ENCODE results near the gene CTBS.
"Not testable (repeated sequence)": the region's sequence is repeated elsewhere in the genome, so short reads cannot be mapped to it uniquely, and the experiment has no call there.

CTBS gene

GRCh38 chr1:84573967-84574842, at the start of gene CTBS:
Gene CTBS (minus strand): TSS chr1:84574440. CDS start chr1:84574415, 25 bp downstream.
- DNase-seq (ENCODE audit: low spot score), result peak; percentile 86

DNA sequence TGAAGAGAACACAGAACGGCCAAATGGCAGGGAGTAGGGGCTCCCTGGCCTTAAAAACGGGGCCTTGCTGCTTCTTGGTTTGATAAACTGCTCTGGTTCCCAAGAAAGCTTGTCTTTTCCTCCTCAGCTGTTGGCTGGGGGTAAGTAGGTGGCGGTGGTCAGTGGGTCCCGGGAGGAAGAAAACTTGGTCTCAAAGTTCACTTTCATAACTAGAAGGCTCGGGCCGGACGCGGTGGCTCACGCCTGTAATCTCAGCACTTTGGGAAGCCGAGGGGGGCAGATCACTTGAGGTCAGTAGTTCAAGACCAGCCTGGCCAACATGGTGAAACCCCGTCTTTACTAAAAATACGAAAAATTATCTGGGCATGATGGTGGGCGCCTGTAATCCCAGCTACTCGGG, 47.3 kb upstream of the CTBS start:
- no peak for DNase-seq (ENCODE audit: low spot score)

DNA sequence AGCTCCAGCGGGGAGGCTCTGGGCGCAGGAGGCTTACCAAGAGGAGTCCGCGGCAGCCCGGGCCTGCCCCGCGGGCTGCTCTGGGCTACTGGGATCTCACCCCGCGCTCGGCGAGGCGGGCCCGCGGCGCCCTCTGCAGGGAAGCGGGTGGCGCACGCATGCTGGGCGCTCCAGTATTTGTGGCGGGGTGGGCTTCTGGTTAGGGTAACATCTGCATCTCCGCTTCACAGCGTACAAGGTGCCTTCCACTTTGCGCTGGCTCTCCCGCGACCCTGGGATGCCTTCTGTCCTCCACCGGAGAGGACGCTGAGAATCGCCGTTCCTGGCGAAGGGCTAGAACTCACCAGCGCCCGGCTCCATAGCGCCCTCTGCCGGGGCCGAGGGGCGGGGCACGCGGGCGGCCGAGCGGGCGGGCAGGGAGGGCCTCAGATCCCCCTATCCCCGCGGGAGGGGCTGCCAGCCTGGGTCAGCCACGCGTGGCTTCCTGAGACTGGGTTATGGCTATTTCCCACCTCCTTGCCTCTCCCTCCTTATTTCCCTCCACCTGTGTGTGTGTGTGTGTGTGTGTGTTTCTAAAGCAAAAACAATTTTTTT, 46.6 kb upstream of the CTBS start:
- DNase-seq (ENCODE audit: low spot score), result peak; percentile 80

- peak; percentile 16 for DNase-seq (ENCODE audit: low spot score)
Observed at GRCh38 chr1:84619383-84620102, 45.3 kb upstream of the CTBS start.

DNA sequence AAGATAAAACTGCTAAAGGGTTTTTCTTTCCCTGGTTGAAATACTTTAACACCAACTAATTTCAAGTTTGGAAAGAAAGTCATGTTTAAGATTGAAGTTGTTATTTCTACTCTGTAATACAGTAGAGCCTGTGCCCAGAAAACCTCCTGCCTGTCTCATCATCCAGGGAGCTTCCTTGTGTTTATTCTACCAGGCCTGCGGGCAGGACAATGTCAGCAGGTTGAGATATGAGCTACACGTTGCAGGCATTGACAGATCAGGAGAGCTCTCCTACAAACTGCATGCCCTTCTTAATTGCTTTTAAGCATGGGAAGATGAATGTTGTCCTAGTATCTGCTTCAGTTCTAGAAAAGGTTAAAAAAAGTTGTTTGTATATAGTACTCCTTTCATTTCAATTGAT, 43.1 kb upstream of the CTBS start:
- DNase-seq (ENCODE audit: low spot score), result no peak

- DNase-seq (ENCODE audit: low spot score), result no peak
Observed at GRCh38 chr1:84615790-84616189, 41.5 kb upstream of the CTBS start.

DNA sequence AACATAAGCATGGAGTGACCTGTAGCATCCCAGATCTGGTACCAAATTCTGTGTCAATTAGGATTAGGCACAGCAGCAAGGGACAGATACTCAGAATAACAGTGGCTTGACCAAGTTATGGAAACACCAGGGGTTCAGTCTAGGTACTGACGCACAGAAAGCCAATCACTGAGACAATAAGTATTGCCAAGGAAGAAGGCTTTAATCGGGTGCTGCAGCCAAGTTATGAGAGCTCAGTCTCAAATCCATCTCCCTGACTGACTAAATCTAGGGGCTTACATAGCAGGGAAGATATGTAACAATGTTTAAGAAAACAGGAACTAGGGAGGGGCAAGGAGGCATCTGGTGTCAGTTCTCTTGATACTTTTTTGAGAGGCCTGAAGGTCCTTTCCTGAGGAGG, 39.6 kb upstream of the CTBS start:
- no peak for DNase-seq (ENCODE audit: low spot score)

GRCh38 chr1:84613026-84613425, 38.8 kb upstream of the CTBS start:
- DNase-seq (ENCODE audit: low spot score), result no peak

- DNase-seq (ENCODE audit: low spot score), result no peak
Observed at GRCh38 chr1:84611796-84612195, 37.6 kb upstream of the CTBS start.

- no peak for DNase-seq (ENCODE audit: low spot score)
Observed at GRCh38 chr1:84611091-84611490, 36.9 kb upstream of the CTBS start.

DNA sequence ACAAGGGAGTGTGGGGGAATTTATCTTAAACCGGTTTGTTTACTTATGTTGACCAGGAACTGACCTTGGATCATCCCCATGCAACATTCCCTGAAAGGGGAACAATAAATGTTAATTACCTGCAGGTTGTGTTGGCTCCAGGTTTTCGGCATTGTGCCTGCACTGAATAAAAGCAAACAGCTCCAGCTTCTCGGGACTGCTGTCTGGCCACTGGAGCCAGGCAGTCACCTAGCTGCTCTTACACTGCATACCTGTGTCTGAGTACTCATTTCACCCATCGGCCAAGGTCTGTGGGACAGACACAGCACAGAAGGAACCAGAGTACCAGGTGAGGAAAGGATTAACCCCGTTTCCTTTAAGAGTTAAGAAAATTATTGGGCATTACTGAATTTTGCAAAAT, 32.7 kb upstream of the CTBS start:
- no peak for DNase-seq (ENCODE audit: low spot score)

GRCh38 chr1:84605157-84605556, 30.9 kb upstream of the CTBS start:
- DNase-seq (ENCODE audit: low spot score), result no peak

GRCh38 chr1:84603941-84604830, 29.9 kb upstream of the CTBS start:
- DNase-seq (ENCODE audit: low spot score), result no peak

GRCh38 chr1:84603223-84603622, 29.0 kb upstream of the CTBS start:
- DNase-seq (ENCODE audit: low spot score), result no peak

GRCh38 chr1:84600796-84601195, 26.6 kb upstream of the CTBS start:
- DNase-seq (ENCODE audit: low spot score), result no peak

DNA sequence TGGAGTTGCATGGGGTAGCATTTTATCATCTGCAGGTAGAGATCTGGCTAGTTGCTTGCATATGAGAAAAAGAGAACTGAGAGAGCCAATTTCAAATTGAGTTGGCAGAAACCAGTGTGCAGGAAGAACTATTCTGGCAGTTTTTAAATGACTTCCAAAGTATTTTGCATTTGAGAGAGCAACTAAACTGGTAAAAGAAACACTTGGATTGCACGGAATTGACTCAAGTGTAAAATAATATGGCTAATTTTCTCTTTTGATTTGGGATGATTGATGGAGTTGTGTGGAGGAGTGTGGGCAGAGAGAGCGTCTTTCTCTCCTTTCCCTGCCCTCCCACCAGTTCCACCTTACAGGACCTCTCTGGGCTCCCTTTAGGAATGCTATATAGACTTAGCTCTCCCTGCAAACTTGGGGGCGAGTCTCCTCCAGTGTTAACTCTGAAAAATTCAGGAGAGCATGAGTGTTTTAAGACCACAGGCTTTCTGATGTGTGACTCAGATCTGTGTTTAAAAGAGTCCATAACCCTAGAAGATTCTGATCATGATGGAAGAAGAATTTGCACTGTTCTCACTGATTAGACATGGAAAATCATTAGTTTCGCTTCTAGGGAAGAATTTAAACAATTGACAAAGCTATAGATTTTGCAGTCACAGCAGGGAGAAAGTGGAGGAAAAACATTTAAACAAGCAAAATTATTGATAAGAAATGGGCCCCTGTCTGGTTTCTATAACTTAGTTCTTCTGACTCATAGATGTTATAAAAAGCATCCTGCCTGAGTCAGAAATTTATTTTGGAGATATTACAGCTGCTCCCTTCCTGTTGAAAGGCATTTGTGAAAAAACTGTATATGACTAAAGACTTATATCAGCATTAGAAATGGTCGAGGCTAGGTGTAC, 24.9 kb upstream of the CTBS start:
- no peak for DNase-seq (ENCODE audit: low spot score)

- no peak for DNase-seq (ENCODE audit: low spot score)
Observed at GRCh38 chr1:84598418-84598817, 24.2 kb upstream of the CTBS start.

DNA sequence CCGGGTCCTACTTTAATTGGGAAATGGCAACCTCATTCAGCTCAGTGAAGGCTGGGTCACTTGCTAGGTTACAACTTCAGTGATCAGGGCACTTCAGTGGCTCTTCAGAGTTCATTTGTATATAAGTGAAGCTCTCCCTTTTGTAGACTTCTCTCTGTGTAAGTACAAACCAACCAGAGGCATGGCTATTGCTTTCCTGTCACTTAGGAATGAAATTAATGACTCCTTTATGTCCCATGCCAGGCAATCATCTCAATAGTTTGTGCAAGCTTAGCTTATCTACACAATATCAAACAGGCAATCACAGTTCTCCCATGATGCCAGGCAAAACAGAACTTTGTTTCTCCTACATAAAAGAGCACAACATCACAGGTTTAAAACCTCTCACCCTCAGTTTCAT, 22.8 kb upstream of the CTBS start:
- no peak for DNase-seq (ENCODE audit: low spot score)

GRCh38 chr1:84594959-84595358, 20.7 kb upstream of the CTBS start:
- DNase-seq (ENCODE audit: low spot score), result not testable (repeated sequence)

DNA sequence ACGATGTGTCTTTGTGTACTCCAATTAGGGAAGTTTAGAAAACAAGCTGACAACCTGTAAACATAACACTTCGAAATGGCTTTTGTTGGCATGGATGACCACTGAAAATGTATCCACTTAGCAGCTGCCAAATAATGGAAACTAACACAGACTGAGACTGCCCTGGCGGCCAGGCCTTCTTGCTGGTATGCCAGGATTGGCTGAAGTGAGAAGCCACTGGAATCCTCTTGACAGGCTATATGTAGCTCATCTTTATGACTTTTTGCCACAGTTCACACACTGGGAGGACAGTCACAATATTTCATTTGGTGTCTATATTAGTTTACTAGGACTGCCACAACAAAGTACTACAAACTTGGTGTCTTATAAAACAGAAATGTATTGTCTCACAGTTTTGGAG, 12.9 kb upstream of the CTBS start:
- no peak for DNase-seq (ENCODE audit: low spot score)

GRCh38 chr1:84585803-84586202, 11.6 kb upstream of the CTBS start:
- DNase-seq (ENCODE audit: low spot score), result no peak
